Measurements from ENCODE around the gene DCAF4. TPM values are rescaled to one million over a fixed set of nuclear protein-coding genes. Genes with fewer than 3 reads are reported as not detected.
A peak's percentile ranks its signal among the peaks of the same experiment; 100 is the strongest.

Gene DCAF4
- total and polyA plus RNA-seq, 9 donors, result 8.4 to 14.5 (median 11.3) TPM

GRCh38 chr14:72906879-72907278, 19.4 kb upstream of the DCAF4 start:
- Histone ChIP-seq H3K27ac (ENCODE audit: low read length) (no peak overlapping the region), H3K9me3 (replicated peaks; ENCODE audit: control insufficient read depth, low read depth, low read length) (no peaks in the 10 kb centered on the region), H3K36me3 (ENCODE audit: control insufficient read depth, insufficient read depth, low read length) (no peaks in the 10 kb centered on the region), H3K4me3 (ENCODE audit: low read length) (no peak overlapping the region), H3K4me1 (ENCODE audit: control insufficient read depth, insufficient read depth, low read length) (no peaks in the 10 kb centered on the region), H3K27me3 (ENCODE audit: control insufficient read depth, insufficient read depth, low read length) (peaks cover 9% of the 10 kb centered on the region)
- no peak for DNase-seq
- WGBS (ENCODE audit: insufficient coverage), result 13% methylated on average over 1 of the region's 1 CpG

DNA sequence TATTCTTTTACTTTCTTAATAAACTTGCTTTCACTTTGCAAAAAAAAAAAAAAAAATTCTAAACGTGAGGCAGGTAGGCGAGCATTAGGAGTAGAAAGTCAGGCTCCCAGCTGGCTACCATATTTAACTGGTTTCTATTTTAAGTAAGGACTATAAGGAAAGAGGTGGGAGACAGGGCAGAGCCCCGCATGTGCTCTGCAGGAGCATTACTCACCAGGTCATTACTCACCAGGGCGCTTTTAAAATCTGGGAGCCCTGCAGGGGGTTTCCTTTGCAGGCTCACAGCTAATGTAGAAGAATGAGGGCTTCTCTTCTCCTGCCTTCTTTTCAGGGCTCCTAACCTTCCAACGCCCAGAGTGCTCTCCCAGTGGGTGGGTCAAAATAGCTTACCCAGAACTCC, 18.4 kb upstream of the DCAF4 start:
- DNase-seq, result no peak
- Histone ChIP-seq H3K27ac (ENCODE audit: low read length) (no peak overlapping the region), H3K9me3 (replicated peaks; ENCODE audit: control insufficient read depth, low read depth, low read length) (no peaks in the 10 kb centered on the region), H3K27me3 (ENCODE audit: control insufficient read depth, insufficient read depth, low read length) (peaks cover 9% of the 10 kb centered on the region), H3K36me3 (ENCODE audit: control insufficient read depth, insufficient read depth, low read length) (no peaks in the 10 kb centered on the region), H3K4me1 (ENCODE audit: control insufficient read depth, insufficient read depth, low read length) (no peaks in the 10 kb centered on the region), H3K4me3 (ENCODE audit: low read length) (no peak overlapping the region)
- no CpG with 5 or more reads among the region's 5 CpGs for WGBS (ENCODE audit: insufficient coverage)

GRCh38 chr14:72909163-72909562, 17.1 kb upstream of the DCAF4 start:
- WGBS (ENCODE audit: insufficient coverage), result 73% methylated on average over 4 of the region's 5 CpGs
- Histone ChIP-seq H3K4me3 (ENCODE audit: low read length) (no peak overlapping the region), H3K4me1 (ENCODE audit: control insufficient read depth, insufficient read depth, low read length) (no peaks in the 10 kb centered on the region), H3K36me3 (ENCODE audit: control insufficient read depth, insufficient read depth, low read length) (no peaks in the 10 kb centered on the region), H3K27me3 (ENCODE audit: control insufficient read depth, insufficient read depth, low read length) (peaks cover 9% of the 10 kb centered on the region), H3K27ac (ENCODE audit: low read length) (no peak overlapping the region), H3K9me3 (replicated peaks; ENCODE audit: control insufficient read depth, low read depth, low read length) (no peaks in the 10 kb centered on the region)
- peak; percentile 36 for DNase-seq

DNA sequence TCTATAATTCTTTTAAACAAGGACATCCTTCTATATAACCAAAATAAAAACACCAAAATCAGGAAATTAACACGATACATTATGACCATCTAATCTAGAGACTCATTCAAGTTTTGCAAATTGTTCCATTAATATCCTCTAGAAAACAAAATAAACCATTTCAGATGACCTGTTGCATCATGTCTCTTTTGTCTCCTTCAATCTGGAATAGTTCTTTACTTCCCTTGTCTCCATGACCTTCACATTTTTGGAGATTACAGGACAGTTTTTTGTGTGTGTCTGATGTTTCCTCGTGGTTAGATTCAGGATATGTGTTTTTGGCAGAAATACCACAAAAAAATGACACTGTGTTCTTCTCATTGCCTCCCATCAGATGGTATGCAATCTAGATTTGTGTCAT, 12.5 kb upstream of the DCAF4 start:
- no peaks in the 10 kb centered on the region for H3K9me3 ChIP-seq (replicated peaks; ENCODE audit: control insufficient read depth, low read depth, low read length)
- H3K27ac ChIP-seq (ENCODE audit: low read length), result no peak overlapping the region
- no peak for DNase-seq
- no peak overlapping the region for H3K4me3 ChIP-seq (ENCODE audit: low read length)
- WGBS (ENCODE audit: insufficient coverage), result no CpG with 5 or more reads among the region's 2 CpGs
- H3K27me3 ChIP-seq (ENCODE audit: control insufficient read depth, insufficient read depth, low read length), result peaks cover 16% of the 10 kb centered on the region
- no peaks in the 10 kb centered on the region for H3K36me3 ChIP-seq (ENCODE audit: control insufficient read depth, insufficient read depth, low read length)
- H3K4me1 ChIP-seq (ENCODE audit: control insufficient read depth, insufficient read depth, low read length), result no peaks in the 10 kb centered on the region

- WGBS (ENCODE audit: insufficient coverage), result 91% methylated on average over 5 of the region's 6 CpGs
- H3K9me3 ChIP-seq (replicated peaks; ENCODE audit: control insufficient read depth, low read depth, low read length), result no peaks in the 10 kb centered on the region
- no peaks in the 10 kb centered on the region for H3K4me1 ChIP-seq (ENCODE audit: control insufficient read depth, insufficient read depth, low read length)
- no peak overlapping the region for H3K27ac ChIP-seq (ENCODE audit: low read length)
- peaks cover 19% of the 10 kb centered on the region for H3K27me3 ChIP-seq (ENCODE audit: control insufficient read depth, insufficient read depth, low read length)
- no peaks in the 10 kb centered on the region for H3K36me3 ChIP-seq (ENCODE audit: control insufficient read depth, insufficient read depth, low read length)
- no peak for DNase-seq
- no peak overlapping the region for H3K4me3 ChIP-seq (ENCODE audit: low read length)
Observed at GRCh38 chr14:72916174-72916573, 10.1 kb upstream of the DCAF4 start.

- Histone ChIP-seq H3K9me3 (replicated peaks; ENCODE audit: control insufficient read depth, low read depth, low read length) (no peaks in the 10 kb centered on the region), H3K4me3 (ENCODE audit: low read length) (no peak overlapping the region), H3K4me1 (ENCODE audit: control insufficient read depth, insufficient read depth, low read length) (no peaks in the 10 kb centered on the region), H3K36me3 (ENCODE audit: control insufficient read depth, insufficient read depth, low read length) (no peaks in the 10 kb centered on the region), H3K27me3 (ENCODE audit: control insufficient read depth, insufficient read depth, low read length) (peaks cover 19% of the 10 kb centered on the region), H3K27ac (ENCODE audit: low read length) (no peak overlapping the region)
- WGBS (ENCODE audit: insufficient coverage), result 50% methylated on average over 4 of the region's 9 CpGs
- no peak for DNase-seq
Observed at GRCh38 chr14:72917094-72917802, 9.0 kb upstream of the DCAF4 start.

DNA sequence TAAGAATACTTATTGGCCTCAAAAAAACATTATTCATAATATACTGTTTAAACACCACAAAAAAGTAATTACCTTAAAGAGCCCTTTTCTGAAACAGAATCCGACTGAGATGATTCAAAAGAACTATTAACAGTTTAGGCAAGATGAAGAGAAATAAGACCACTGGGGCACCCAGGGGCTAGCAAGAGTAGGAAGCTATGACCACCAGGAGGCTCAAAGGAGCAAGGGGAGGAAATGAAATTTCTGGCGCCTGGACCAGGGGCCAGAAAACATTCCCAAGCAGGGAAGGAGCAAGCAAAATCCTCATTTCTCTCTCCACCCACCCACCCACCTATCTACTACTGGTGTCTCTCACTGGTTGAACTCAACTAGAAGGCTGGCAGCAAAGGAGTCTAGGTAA, 6.3 kb upstream of the DCAF4 start:
- no peaks in the 10 kb centered on the region for H3K36me3 ChIP-seq (ENCODE audit: control insufficient read depth, insufficient read depth, low read length)
- no peak for DNase-seq
- H3K27me3 ChIP-seq (ENCODE audit: control insufficient read depth, insufficient read depth, low read length), result peaks cover 17% of the 10 kb centered on the region
- no peaks in the 10 kb centered on the region for H3K9me3 ChIP-seq (replicated peaks; ENCODE audit: control insufficient read depth, low read depth, low read length)
- H3K4me3 ChIP-seq (ENCODE audit: low read length), result no peak overlapping the region
- H3K27ac ChIP-seq (ENCODE audit: low read length), result no peak overlapping the region
- no peaks in the 10 kb centered on the region for H3K4me1 ChIP-seq (ENCODE audit: control insufficient read depth, insufficient read depth, low read length)
- 100% methylated on average over 1 of the region's 2 CpGs for WGBS (ENCODE audit: insufficient coverage)

GRCh38 chr14:72921396-72921795, 4.9 kb upstream of the DCAF4 start:
- Histone ChIP-seq H3K4me3 (ENCODE audit: low read length) (no peak overlapping the region), H3K27me3 (ENCODE audit: control insufficient read depth, insufficient read depth, low read length) (peaks cover 17% of the 10 kb centered on the region)
- no peak for DNase-seq

GRCh38 chr14:72924337-72924736, 1.9 kb upstream of the DCAF4 start:
- DNase-seq, result peak; percentile 20
- WGBS (ENCODE audit: insufficient coverage), result 75% methylated on average over 5 of the region's 5 CpGs

More at GRCh38 chr14:72921396-72921795, 4.9 kb upstream of the DCAF4 start:
- H3K4me1 ChIP-seq (ENCODE audit: control insufficient read depth, insufficient read depth, low read length), result peaks cover 6% of the 10 kb centered on the region
- H3K27ac ChIP-seq (ENCODE audit: low read length), result no peak overlapping the region
- H3K36me3 ChIP-seq (ENCODE audit: control insufficient read depth, insufficient read depth, low read length), result no peaks in the 10 kb centered on the region
- H3K9me3 ChIP-seq (replicated peaks; ENCODE audit: control insufficient read depth, low read depth, low read length), result no peaks in the 10 kb centered on the region

GRCh38 chr14:72925171-72925759, 999 bp upstream of the DCAF4 start:
- Histone ChIP-seq H3K4me1 (ENCODE audit: control insufficient read depth, insufficient read depth, low read length) (peaks cover 13% of the 10 kb centered on the region), H3K9me3 (replicated peaks; ENCODE audit: control insufficient read depth, low read depth, low read length) (no peaks in the 10 kb centered on the region), H3K27ac (ENCODE audit: low read length) (peak overlapping the region; percentile 74), H3K36me3 (ENCODE audit: control insufficient read depth, insufficient read depth, low read length) (no peaks in the 10 kb centered on the region), H3K27me3 (ENCODE audit: control insufficient read depth, insufficient read depth, low read length) (no peaks in the 10 kb centered on the region), H3K4me3 (ENCODE audit: low read length) (no peak overlapping the region)
- DNase-seq, result peak; percentile 14
- WGBS (ENCODE audit: insufficient coverage), result 89% methylated on average over 17 of the region's 22 CpGs

More at GRCh38 chr14:72924337-72924736, 1.9 kb upstream of the DCAF4 start:
- H3K9me3 ChIP-seq (replicated peaks; ENCODE audit: control insufficient read depth, low read depth, low read length), result no peaks in the 10 kb centered on the region
- H3K4me3 ChIP-seq (ENCODE audit: low read length), result no peak overlapping the region
- H3K4me1 ChIP-seq (ENCODE audit: control insufficient read depth, insufficient read depth, low read length), result peaks cover 13% of the 10 kb centered on the region
- H3K36me3 ChIP-seq (ENCODE audit: control insufficient read depth, insufficient read depth, low read length), result no peaks in the 10 kb centered on the region
- no peak overlapping the region for H3K27ac ChIP-seq (ENCODE audit: low read length)
- peaks cover 3% of the 10 kb centered on the region for H3K27me3 ChIP-seq (ENCODE audit: control insufficient read depth, insufficient read depth, low read length)

All from muscle of leg (tissue), 11 donors.